Activated CD4-positive, alpha-beta T cell treated with anti-CD3 and anti-CD28 coated beads for 48 hours (primary cell): ENCODE measurements around the gene GLDN.

Experiments
- DNase-seq: peaks from one replicate; pipeline ENCODE4 v3.0.0-alpha.2; 2020

GLDN gene

GRCh38 chr15:51323749-51324148, 17.7 kb upstream of the GLDN start:
- DNase-seq: no peak

GRCh38 chr15:51325167-51325566, 16.3 kb upstream of the GLDN start:
- DNase-seq: no peak

- no peak for DNase-seq
Observed at GRCh38 chr15:51327081-51327480, 14.4 kb upstream of the GLDN start.

- no peak for DNase-seq
Observed at GRCh38 chr15:51328926-51329325, 12.5 kb upstream of the GLDN start.

- DNase-seq: no peak
Observed at GRCh38 chr15:51331141-51331540, 10.3 kb upstream of the GLDN start.

- DNase-seq: no peak
Observed at GRCh38 chr15:51332206-51333147, 9.0 kb upstream of the GLDN start.

- DNase-seq: no peak
Observed at GRCh38 chr15:51333571-51333970, 7.9 kb upstream of the GLDN start.

GRCh38 chr15:51334011-51334451, 7.4 kb upstream of the GLDN start:
- no peak for DNase-seq

GRCh38 chr15:51335087-51335486, 6.4 kb upstream of the GLDN start:
- DNase-seq: no peak

GRCh38 chr15:51335538-51336410, 5.7 kb upstream of the GLDN start:
- no peak for DNase-seq

GRCh38 chr15:51338496-51338895, 3.0 kb upstream of the GLDN start, which contains the start of gene CYP19A1:
Gene CYP19A1, minus strand, starts transcription at chr15:51338596. Its CDS starts 95,684 bp downstream, at chr15:51242912.
- DNase-seq: no peak

GRCh38 chr15:51342227-51342999, 958 bp downstream of the GLDN start:
- DNase-seq: no peak

- no peak for DNase-seq
Observed at GRCh38 chr15:51343466-51343865, 2.0 kb downstream of the GLDN start.

- no peak for DNase-seq
Observed at GRCh38 chr15:51346136-51346535, 4.7 kb downstream of the GLDN start.

- no peak for DNase-seq
Observed at GRCh38 chr15:51348688-51349087, 7.2 kb downstream of the GLDN start.

- no peak for DNase-seq
Observed at GRCh38 chr15:51349156-51349844, 7.8 kb downstream of the GLDN start.

GRCh38 chr15:51350723-51351122, 9.3 kb downstream of the GLDN start:
- no peak for DNase-seq

GRCh38 chr15:51353976-51354375, 12.5 kb downstream of the GLDN start:
- DNase-seq: no peak

GRCh38 chr15:51355096-51355495, 13.6 kb downstream of the GLDN start:
- DNase-seq: no peak

GRCh38 chr15:51356147-51356546, 14.7 kb downstream of the GLDN start:
- DNase-seq: no peak

GRCh38 chr15:51356983-51357382, 15.5 kb downstream of the GLDN start:
- DNase-seq: no peak

GRCh38 chr15:51359981-51360380, 18.5 kb downstream of the GLDN start:
- no peak for DNase-seq
